Thoracic aorta (tissue), 2 donors: Measurements from ENCODE around the gene AGMO. TPM values are rescaled to one million over a fixed set of nuclear protein-coding genes. Genes with fewer than 3 reads are reported as not detected.

Experiments
- ATAC-seq: fragments of 150-250 bp; one replicate; pipeline ENCODE4 v1.8.0; 2017; ENCODE audit warnings: low read depth; ENCODE audit not compliant: insufficient number of reproducible peaks, low FRiP score
- DNase-seq: peaks from one replicate; pipeline ENCODE4 v3.0.0-alpha.2; 2020; ENCODE audit warnings: low spot score
- H3K27ac ChIP-seq, 2 donors: fragments of 200-600 bp; sonication (generic); 1 replicate in 1 of 2; 2 replicates in 1 of 2; pipeline ENCODE4 v1.5.1; 2016; ENCODE audit warnings: mild to moderate bottlenecking in 2 of 2, moderate library complexity in 2 of 2
- H3K27me3 ChIP-seq: fragments of 200-600 bp; sonication (generic); replicated peaks from 2 replicates; pipeline ENCODE4 v1.6.0; 2016; ENCODE audit warnings: mild to moderate bottlenecking; ENCODE audit not compliant: insufficient read depth
- H3K36me3 ChIP-seq: fragments of 200-600 bp; sonication (generic); one replicate; pipeline ENCODE4 v1.5.1; 2016
- H3K4me1 ChIP-seq, 2 donors: fragments of 200-600 bp; sonication (generic); 1 replicate in 1 of 2; 2 replicates in 1 of 2; pipeline versions ENCODE4 v1.5.1 to v1.6.0; 2016; ENCODE audit warnings: low read depth in 2 of 2, mild to moderate bottlenecking in 1 of 2; ENCODE audit not compliant: control insufficient read depth in 1 of 2
- H3K4me3 ChIP-seq: fragments of 200-600 bp; sonication (generic); 2 replicates; pipeline ENCODE4 v1.5.1; 2016; ENCODE audit warnings: mild to moderate bottlenecking
- H3K9me3 ChIP-seq: fragments of 200-600 bp; sonication (generic); 2 replicates; pipeline ENCODE4 v1.5.1; 2016
- total RNA-seq, 2 donors: library from RNA; depleted of rRNA; stranded (reverse); fragments of >200 nt; gene quantifications; one replicate each; pipeline versions ENCODE4 v1.1.0 to v1.2.3, GENCODE V29; 2016
- TF ChIP-seq, protein P1 (sequence below): fragments of 200-600 bp; sonication (generic); IDR thresholded peaks from one replicate; pipeline ENCODE4 v1.5.1; 2019; ENCODE audit warnings: antibody characterized with exemption

The AGMO gene
- total RNA-seq, 2 donors from 2014 or later = 0.85 to 3.0 TPM

DNA sequence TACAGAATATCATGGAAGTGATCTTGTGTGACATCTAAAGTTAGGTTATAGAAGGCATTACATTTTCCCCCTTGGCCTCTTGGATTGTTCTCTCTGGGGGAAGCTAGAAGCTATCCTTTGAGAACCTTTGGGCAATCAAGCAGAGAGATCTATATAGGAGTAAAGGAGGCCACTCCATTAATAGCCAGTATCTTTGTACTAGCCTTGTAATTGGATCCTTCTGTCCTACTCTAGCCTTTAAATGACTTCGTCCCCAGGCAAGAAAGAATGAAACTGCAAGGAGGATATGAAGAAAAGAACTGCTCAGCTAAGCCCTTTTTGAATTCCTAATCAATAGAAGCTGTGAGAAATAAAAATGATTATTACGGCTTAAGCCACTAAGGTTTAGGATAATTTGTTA, 230.9 kb downstream of the AGMO start:
- DNase-seq (no peak), ATAC-seq (no peak)
- TF ChIP-seq, protein P1, sequence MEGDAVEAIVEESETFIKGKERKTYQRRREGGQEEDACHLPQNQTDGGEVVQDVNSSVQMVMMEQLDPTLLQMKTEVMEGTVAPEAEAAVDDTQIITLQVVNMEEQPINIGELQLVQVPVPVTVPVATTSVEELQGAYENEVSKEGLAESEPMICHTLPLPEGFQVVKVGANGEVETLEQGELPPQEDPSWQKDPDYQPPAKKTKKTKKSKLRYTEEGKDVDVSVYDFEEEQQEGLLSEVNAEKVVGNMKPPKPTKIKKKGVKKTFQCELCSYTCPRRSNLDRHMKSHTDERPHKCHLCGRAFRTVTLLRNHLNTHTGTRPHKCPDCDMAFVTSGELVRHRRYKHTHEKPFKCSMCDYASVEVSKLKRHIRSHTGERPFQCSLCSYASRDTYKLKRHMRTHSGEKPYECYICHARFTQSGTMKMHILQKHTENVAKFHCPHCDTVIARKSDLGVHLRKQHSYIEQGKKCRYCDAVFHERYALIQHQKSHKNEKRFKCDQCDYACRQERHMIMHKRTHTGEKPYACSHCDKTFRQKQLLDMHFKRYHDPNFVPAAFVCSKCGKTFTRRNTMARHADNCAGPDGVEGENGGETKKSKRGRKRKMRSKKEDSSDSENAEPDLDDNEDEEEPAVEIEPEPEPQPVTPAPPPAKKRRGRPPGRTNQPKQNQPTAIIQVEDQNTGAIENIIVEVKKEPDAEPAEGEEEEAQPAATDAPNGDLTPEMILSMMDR = no peak
- H3K9me3 ChIP-seq = no peaks in the 10 kb centered on the region
- no peaks in the 10 kb centered on the region for H3K27me3 ChIP-seq
- no peak overlapping the region for H3K27ac ChIP-seq
- peaks cover under 1 to 12% of the 10 kb centered on the region in 2 donors for H3K4me1 ChIP-seq
- H3K36me3 ChIP-seq = no peaks in the 10 kb centered on the region
- no peak overlapping the region for H3K4me3 ChIP-seq

DNA sequence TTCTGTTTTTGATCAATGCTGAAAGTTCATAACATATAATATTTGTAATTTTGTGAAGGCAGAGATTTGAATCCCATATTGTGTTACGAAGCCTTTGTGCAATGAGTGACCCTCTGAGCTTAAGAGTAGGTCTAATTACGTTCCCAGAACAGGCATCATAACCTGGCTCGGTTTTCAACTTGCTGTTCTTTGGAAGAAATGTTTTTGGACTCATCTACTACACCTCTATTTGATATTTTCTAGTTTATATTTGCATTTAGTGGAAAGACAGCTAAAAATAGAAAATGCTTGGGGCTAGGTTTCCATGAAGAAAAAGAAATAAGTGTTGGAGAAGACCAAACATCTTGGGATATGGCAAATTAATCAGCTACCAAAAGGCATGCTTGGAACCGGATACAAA, 234.8 kb downstream of the AGMO start:
- TF ChIP-seq, protein P1 = no peak
- H3K27me3 ChIP-seq = no peaks in the 10 kb centered on the region
- no peak overlapping the region for H3K4me3 ChIP-seq
- no peaks in the 10 kb centered on the region for H3K4me1 ChIP-seq
- DNase-seq = no peak
- no peaks in the 10 kb centered on the region for H3K9me3 ChIP-seq
- H3K36me3 ChIP-seq = no peaks in the 10 kb centered on the region
- no peak overlapping the region for H3K27ac ChIP-seq
- ATAC-seq = no peak

DNA sequence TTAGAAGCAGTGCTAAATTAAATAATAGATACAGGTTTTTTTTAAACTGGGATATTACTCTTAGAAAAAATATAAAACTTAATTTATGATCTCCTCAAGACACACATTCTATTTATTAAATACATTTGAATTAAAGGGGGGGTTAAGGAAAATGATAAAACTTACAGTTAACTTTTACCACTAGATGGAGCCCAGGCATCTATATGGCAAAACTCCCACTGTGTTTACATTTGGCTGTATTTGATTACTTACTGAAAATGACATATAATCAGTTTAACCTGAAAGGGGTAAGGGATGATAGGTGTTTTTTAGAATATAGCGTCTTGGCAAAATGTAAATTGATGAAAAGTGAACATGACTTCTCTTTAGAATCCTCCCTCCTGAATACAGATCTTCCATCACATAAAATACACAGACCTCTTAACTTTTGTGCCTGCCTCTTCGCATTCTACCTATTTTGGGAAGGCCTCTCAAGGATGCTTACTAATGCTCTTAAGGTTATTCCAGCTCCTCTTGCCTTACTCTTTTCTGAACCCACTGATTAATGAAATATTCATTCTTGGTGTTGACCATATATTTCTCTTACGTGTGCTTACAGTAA, 235.7 kb downstream of the AGMO start:
- no peak for ATAC-seq
- DNase-seq = no peak
- no peaks in the 10 kb centered on the region for H3K4me1 ChIP-seq
- H3K9me3 ChIP-seq = no peaks in the 10 kb centered on the region
- TF ChIP-seq, protein P1 = peak; percentile 21
- no peaks in the 10 kb centered on the region for H3K36me3 ChIP-seq
- no peaks in the 10 kb centered on the region for H3K27me3 ChIP-seq
- no peak overlapping the region for H3K27ac ChIP-seq
- H3K4me3 ChIP-seq = no peak overlapping the region

DNA sequence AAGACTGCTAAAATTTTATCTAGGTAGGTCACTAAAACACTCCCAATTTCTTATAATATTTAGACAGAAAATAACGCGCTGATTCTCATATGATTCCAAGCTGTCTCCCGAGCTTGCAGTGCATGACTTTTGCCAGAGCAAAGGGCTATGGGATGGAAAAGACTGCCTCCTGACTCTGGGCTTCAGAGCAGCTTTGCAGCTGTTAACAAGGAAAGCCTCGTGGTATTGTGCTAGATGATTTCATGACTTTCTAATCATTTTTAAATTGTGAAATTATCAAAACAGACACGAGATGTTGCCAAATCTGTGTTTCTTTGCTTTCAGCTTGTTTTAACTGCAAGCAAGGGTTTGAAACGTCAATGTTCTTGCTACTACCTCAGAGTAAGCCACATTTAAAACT, 238.3 kb downstream of the AGMO start:
- Histone ChIP-seq H3K36me3 (no peaks in the 10 kb centered on the region), H3K4me1 (no peaks in the 10 kb centered on the region), H3K27me3 (no peaks in the 10 kb centered on the region), H3K9me3 (no peaks in the 10 kb centered on the region), H3K4me3 (no peak overlapping the region), H3K27ac (no peak overlapping the region)
- TF ChIP-seq, protein P1 = no peak
- DNase-seq (no peak), ATAC-seq (no peak)

DNA sequence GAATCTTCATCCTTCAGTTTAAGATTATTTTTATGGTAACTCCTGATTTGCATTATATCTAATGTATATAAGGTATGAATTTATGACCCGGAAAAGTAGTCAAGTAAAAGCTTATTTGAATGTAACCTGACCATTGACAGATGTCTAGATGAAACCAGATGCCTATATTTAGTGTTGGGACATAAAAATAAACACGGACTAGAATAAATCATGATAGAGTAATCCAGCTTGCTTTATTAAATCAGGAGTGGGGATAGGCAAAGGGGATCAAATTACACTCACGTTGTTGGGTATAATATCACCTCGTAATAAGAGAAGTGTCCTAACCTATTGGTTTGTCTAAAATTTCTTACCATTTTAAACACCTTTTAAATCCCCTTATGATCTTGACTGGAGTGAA, 244.6 kb downstream of the AGMO start:
- H3K9me3 ChIP-seq = no peaks in the 10 kb centered on the region
- H3K4me3 ChIP-seq = no peak overlapping the region
- no peak for DNase-seq
- no peaks in the 10 kb centered on the region for H3K4me1 ChIP-seq
- TF ChIP-seq, protein P1 = no peak
- H3K27ac ChIP-seq = no peak overlapping the region
- no peak for ATAC-seq
- no peaks in the 10 kb centered on the region for H3K36me3 ChIP-seq
- no peaks in the 10 kb centered on the region for H3K27me3 ChIP-seq
